AG10803 (cell line): ENCODE measurements around the gene CTNNB1.
"Not testable (repeated sequence)": the region's sequence is repeated elsewhere in the genome, so short reads cannot be mapped to it uniquely, and the experiment has no call there.

Experiments
- DNase-seq: peaks from one replicate; pipeline ENCODE4 v3.0.0; 2010; ENCODE audit warnings: low read depth
- H3K4me3 ChIP-seq: 2 replicates; pipeline ENCODE4 v1.5.1; 2011; ENCODE audit warnings: mild to moderate bottlenecking, low read length, control low read depth
- CTCF ChIP-seq: conservative IDR thresholded peaks from 2 replicates; pipeline ENCODE4 v1.5.1; 2011; ENCODE audit warnings: mild to moderate bottlenecking, low read length, control low read depth, inconsistent platforms

CTNNB1 gene

GRCh38 chr3:41265823-41266273, 66.5 kb downstream of the CTNNB1 start:
- DNase-seq, result peak; percentile 74
- H3K4me3 ChIP-seq, result no peak overlapping the region
- TF ChIP-seq CTCF, result no peak

GRCh38 chr3:41267975-41268640, 68.8 kb downstream of the CTNNB1 start:
- no peak for TF ChIP-seq CTCF
- DNase-seq, result peak; percentile 82
- no peak overlapping the region for H3K4me3 ChIP-seq

- TF ChIP-seq CTCF, result no peak
- no peak for DNase-seq
- no peak overlapping the region for H3K4me3 ChIP-seq
Measured at GRCh38 chr3:41272667-41273066, 73.4 kb downstream of the CTNNB1 start.

GRCh38 chr3:41274944-41275668, 75.8 kb downstream of the CTNNB1 start:
- no peak for TF ChIP-seq CTCF
- DNase-seq, result peak; percentile 77
- no peak overlapping the region for H3K4me3 ChIP-seq

- no peak for TF ChIP-seq CTCF
Measured at GRCh38 chr3:41276191-41276590, 76.9 kb downstream of the CTNNB1 start.

GRCh38 chr3:41277790-41278465, 78.6 kb downstream of the CTNNB1 start:
- TF ChIP-seq CTCF, result no peak
- H3K4me3 ChIP-seq, result no peak overlapping the region
- DNase-seq, result no peak

More at GRCh38 chr3:41276191-41276590, 76.9 kb downstream of the CTNNB1 start:
- peak; percentile 18 for DNase-seq
- H3K4me3 ChIP-seq, result no peak overlapping the region

GRCh38 chr3:41284934-41285333, 85.6 kb downstream of the CTNNB1 start:
- not testable (repeated sequence) for DNase-seq, H3K4me3 ChIP-seq
